GM21381 (cell line): Measurements from ENCODE around the gene KRT26.
A peak's percentile ranks its signal among the peaks of the same experiment; 100 is the strongest.
"Not testable (repeated sequence)": the region's sequence is repeated elsewhere in the genome, so short reads cannot be mapped to it uniquely, and the experiment has no call there.

Experiments used
- ATAC-seq: cut with Tn5 transposase; IDR thresholded peaks from one replicate; pipeline ENCODE4 v1.9.1; 2021; ENCODE audit warnings: mild to moderate bottlenecking, moderate library complexity; ENCODE audit not compliant: unreplicated experiment

Gene KRT26, protein sequence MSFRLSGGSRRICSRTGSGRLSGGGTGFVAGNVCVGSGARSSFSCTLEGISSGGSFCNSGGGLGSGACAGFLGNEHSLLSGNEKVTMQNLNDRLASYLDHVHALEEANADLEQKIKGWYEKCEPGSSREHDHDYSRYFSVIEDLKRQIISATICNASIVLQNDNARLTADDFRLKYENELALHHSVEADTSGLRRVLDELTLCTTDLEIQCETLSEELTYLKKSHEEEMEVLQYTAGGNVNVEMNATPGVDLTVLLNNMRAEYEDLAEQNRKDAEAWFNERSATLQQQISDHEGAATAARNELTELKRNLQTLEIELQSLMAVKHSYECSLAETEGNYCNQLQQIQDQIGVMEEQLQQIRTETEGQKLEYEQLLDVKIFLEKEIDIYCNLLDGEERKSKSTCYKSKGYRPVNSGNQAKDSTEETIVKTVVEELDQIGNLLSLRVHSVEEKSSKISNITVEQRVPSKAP

DNA sequence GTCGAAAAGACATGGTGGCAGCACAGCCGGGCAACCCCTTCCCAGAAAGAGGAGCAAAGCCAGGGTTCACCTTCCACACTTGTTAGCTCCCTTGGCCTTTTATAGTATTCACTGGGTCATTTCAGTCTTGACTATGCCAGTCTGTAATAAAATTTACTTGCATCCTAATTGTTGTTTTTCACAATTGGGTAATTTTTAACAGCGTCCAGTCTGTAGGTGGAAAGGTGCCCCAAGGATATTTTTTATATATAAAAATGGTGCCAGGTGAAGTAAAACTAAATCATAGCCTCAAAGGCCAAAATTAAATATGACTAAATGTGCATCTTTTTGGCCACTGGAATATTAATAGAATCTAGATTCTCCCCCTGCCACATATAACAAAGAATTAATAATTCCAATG lies at the start of gene KRT26:
TSS of gene KRT26 (minus strand) at position 101 of the 400 bp plus-strand sequence. CDS start at position 13, 88 bp downstream.
- ATAC-seq: no peak

DNA sequence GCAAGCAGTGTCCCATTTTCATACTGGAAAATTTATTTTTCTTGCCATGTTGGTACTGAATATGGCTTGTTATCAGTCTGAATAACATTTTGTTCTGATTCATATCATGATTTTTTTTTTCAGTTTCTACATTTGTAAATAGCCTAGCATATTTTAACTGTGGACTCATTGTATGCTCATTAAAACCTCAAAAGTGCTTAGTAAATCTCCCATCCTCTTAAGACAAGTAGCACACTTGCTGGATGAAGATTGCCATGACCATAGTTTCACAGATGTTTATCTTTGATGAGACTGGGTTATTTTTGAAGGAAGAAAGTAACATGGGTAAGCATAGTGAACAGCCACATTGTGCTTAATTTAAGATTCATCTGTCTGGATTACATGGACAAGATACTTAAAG lies 49.5 kb upstream of the KRT26 start:
- ATAC-seq: no peak

DNA sequence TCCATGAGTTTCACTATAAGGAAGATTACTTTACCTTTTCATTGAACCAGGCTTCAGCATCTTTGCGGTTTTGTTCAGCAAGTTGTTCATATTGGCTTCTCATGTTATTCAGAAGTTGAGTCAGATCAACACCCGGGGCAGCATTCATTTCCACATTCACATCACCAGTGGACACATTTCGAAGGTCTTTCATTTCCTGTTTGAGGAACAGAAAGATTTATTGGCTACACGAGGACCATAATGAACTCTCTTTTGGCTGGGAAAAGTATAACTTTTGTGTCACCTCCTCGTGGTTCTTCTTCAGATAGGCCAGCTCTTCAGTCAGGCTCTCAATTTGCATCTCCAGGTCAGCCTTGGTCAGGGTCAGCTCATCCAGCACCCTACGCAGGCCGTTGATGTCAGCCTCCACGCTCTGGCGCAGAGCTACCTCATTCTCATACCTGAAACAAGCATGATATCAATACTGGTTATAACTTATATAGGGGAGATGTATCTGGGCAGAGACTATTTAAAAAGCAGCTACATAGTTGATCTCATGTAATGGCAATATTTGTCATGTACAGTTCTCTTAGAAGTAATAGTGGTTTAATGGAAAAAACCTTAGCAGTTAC lies 48.3 kb upstream of the KRT26 start:
- ATAC-seq: no peak

DNA sequence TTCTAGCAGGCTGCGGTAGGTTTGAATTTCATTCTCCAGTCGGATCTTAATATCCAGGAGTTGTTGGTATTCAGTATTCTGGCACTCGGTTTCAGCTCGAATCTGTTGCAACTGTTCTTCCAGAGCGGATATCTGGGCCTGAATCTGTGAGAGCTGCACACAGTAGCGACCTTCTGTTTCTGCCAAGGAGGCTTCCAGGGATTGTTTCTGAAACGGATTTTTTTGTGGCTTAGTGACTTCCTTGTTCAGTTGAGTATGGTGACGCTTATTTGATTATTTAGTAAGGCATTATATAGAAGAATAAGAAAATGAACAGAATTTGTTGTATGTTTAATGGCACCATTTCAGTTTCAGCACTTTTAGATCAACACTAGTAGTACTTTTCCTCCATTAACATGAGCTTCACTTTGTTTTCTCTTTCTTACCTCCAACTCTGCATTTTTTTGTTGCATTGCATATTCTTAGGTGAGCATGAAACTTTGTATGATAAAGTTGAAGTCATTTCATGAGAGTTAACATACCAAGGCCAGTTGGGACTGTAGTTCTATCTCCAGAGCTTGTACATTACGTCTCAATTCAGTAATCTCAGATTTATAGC lies 47.6 kb upstream of the KRT26 start:
- ATAC-seq: no peak

DNA sequence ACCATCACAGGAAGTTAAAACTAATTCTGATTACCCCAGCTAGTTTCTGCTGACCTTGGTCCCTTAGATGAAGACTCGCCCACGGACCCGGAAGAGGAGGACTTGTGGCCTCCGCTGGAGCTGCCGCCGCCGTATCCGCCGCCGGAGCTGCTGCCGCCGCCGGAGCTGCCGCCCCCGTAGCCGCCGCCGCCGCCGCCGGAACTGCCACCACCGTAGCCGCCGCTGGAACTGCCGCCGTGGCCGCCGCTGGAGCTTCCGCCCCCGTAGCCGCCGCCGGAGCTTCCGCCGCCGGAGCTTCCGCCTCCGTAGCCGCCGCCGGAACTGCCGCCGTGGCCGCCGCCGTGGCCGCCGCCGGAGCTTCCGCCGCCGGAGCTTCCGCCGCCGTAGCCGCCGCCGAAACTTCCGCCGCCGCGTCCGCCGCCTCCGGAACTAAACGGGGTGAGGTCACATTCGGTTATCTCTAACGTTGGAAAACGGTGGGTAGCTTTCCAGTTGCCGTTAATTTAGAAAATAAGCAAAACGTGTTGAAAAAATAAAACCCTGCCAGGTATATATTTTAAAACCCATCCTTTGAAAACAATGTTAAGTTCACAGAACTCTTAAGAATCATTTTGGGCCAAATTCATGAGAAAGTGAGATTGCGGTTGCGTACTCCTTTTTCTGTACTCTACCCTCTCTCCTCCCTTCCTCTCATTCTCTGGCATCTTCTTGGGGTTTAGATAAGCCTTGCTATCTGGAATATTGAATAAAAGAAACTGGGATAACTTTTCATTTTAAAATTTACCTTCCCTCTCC lies 46.9 kb upstream of the KRT26 start:
- peak; percentile 76 for ATAC-seq

DNA sequence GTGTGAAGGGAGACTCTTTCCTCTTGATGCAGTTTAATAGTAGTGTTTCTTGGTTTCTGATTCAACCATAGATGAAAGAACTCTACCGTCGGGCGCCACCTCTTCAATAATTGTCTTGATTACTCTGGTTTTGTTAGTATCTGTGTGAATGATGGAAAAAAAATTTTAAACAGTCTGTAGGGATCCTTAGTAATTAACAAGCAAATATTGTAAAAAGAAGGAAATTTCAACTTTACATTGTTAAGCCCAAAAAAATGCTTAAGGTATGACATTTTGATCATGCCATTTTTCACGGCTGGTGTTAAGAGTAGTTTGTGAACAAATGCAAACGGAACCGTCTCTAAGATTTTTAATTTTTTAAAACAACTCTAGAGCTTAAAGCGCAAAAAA lies 46.3 kb upstream of the KRT26 start:
- ATAC-seq: no peak

DNA sequence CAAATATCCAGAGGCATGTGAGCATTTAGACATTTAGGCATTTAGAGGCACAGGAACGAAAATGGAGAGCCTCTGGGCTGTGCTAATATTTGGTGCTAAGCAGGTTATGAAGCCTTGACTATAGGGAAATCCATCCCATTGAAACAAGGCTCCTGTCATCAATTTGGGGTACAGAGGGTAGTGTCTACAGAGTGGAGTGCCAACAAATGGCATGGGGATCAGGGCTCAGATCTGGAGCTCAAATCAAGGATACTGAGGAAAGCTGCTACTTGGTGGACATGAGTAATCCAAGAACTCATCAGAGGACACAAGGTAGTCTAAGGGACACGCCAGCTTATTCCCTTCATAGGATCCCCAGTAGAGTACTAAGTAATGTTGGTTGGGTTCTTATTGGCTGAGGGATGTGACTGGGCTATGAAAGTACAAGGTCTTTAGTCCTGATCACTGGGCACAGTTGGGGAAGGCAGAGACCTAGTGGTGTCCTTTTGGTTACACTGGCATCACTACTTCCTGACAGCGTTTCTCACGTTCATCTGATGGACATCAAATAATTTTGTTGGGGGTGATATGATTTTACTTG lies 45.2 kb upstream of the KRT26 start:
- ATAC-seq: no peak

DNA sequence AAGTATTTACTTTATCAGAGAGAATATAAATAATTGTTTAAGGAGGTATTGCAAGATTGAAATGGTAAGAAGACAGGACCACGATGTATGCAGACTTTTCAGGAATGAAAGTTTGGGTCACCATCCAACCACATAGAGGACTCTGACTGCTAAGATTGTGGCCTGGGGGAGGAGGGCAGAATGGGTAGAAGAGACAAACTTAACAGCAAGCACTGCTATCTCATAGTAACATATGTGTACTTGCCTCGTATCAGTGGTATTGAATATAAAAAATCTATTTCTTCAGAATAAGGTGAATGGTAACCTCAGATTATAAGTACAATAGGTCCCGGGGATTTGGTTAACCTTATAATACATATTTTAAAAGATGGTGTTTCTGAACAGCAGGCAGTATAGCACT lies 44.6 kb upstream of the KRT26 start:
- ATAC-seq: no peak

DNA sequence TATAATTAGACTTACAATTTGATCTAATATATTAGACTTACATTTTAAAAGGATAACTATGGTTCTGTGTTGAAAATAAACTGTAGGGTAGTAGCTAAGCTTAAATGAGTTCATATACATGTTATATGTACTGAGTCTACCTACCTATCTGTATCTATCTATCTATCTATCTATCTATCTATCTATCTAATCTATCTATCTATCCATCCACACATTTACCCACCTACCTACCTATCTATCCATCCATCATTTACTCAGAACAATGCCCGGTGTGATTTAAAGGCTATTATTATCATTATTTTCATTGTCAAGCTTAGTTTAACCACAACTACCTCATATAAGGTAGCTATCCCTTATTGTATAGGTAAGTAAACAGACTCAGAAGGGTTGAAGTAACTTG lies 43.4 kb upstream of the KRT26 start:
- no peak for ATAC-seq

DNA sequence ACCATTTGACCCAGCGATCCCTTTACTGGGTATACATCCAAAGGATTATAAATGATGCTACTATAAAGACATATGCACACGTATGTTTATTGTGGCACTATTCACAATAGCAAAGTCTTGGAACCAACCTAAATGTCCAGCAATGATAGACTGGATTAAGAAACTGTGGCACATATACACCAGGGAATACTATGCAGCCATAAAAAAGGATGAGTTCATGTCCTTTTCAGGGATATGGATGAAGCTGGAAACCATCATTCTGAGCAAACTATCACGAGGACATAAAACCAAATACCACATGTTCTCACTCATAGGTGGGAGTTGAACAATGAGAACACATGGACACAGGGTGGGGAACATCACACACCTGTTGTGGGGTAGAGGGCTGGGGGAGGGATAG lies 42.7 kb upstream of the KRT26 start:
- ATAC-seq: not testable (repeated sequence)

DNA sequence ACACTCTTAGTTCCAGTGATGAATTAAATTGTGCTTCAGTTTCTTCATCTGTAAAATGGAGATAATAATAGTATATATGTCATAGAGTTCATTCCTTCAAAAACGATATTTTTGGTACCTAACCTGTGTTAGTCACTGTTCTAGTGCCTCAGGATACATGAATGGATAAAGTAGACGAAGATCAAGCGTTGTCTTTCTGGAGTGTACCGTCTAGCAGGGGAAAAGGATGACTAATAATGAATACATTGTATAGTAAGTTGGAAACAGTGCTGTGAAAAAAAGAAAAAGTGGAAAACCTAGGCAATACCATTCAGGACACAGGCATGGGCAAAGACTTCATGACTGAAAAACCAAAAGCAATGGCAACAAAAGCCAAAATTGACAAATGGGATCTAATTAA lies 41.8 kb upstream of the KRT26 start:
- ATAC-seq: no peak

DNA sequence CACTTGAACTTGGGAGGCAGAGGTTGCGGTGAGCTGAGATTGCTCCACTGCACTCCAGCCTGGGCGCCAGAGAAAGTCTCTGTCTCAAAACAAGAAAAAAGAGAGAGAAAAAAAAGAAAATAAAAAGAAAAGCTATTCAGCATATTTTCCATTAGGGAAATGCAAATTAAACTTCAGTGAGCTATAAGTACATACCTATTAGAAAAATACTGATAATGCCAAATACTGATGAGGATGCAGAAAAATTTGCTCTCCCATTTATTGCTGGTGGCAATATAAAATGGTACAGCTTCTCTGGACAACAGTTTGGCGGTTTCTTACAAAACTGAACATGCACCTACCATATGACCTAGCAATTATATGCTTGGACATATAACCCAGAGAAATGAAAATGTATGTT lies 40.6 kb upstream of the KRT26 start:
- ATAC-seq: no peak

DNA sequence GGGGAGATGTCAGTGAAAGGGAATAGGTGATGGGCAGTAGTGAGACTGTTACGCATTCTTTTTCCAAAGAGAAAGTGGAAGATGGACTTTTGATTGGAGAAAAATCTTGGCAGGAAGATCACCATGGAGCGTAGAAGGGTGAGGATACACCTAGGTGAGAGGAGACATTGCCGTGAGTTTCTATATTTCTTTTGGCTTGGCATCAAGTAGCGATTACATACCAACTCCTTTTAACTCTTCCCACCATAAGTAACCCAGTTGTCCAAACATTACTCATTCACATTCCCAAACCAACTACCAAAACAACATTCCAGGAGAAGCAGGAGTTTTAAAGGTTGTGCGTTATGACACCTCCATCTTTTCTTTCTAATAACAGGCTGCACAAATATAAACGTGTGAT lies 38.5 kb upstream of the KRT26 start:
- ATAC-seq: no peak

DNA sequence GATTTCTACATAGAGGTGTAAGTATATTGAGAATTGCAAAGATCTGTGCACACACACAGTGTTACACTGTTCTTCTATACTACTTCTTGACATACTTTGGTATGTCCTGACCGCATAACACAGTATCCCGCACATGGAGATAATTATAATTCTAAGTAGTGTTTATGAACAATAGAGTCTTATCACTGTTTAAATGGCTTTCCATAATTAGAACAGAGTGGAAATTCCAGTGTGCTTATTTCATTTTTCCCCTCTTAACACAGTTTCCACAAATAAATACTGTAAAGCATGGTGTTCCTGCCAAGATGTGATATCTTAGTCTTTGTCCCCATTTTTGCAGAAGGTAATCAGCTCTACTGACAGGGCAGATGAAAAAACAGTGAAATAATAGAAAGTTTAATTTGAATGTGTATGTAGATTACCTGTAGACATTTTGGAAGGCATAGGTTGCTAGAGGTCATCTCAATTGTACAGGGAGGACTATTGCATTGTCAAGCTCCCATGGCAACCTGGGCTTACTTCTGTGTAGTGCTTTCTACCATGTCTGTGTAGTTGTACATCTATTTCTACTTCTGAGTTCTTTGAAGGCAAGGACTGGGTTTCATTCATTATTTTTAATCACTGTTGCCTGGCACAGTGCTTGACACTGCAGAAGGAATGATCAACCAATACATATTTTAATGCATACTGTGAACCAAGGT lies 37.9 kb upstream of the KRT26 start:
- ATAC-seq: no peak

DNA sequence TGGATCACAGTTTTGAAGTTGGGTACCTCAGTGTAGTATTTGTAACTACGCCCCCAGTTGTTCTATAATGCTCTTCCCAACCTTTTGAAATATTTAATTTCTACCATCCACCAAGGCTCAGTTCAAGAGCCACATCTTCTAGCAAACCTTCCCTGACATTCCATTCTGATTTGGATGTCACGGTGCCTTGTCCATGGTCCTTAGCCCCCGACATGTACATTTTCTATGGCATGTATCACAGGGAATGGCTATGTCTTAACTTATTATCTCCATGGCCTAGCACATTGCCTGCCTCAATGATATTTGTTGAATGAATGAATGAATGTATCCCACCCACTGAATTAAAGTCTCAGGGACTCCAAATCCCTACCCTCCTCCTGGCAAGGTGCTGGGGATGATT lies 34.1 kb upstream of the KRT26 start:
- no peak for ATAC-seq

DNA sequence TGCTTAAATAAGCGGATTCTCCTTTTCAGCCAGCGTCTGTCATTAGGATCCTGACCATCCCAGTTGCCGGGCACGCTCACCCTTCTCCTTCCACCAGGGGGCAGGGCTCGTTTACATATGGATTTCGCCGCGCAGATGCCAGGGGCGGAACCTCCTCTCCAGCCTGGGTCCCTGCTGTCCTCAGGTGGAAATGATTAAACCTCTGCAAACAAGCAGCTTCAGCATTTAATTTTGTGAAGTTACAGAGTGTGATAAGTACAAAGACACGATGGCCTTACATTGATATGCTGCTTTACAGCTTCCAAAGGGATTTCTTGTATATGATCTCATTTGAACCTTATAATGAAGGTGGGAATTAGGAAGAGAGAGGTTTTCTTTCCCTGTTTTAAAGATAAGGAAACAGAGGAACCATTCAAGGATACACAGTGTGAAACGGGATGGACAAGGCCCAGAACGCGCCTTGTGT lies 31.6 kb upstream of the KRT26 start:
- ATAC-seq: no peak

DNA sequence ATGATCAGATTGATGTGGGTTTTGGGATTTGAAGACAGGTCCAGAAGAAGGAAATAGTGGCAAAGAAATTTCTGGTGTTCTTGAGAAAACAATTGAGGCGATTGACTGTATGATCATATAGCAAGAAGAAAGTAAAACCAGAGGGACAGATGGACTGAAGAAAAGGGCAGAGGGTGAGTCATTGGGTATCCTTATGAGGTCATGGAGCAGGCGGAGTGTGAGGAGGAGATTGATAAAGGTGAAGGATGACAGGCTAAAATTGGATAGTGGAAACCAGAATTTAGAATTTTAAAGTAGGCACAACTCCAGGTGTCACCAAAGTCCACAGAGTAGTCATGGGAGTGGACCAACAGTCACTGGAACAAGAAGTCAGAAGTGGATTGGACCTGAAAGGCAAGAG lies 29.2 kb upstream of the KRT26 start:
- no peak for ATAC-seq

DNA sequence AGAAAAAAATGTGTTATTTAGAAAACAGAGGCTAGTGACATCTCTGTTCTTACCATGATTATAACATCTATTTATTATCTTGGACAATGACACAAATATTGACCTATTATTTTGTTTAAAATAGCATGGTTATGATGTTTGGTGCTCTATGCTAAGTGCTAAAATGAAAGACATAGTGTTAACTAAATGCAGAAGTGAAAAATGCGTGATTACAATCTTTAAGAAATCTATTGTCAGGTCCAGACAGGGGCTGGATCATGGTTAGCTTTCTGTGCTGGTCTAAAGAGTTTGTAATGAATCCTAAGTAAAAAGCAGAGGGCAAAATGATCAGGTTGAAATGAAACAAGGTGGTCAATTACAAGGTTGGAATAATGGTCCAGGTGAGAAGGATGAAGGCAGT lies 28.4 kb upstream of the KRT26 start:
- ATAC-seq: no peak

DNA sequence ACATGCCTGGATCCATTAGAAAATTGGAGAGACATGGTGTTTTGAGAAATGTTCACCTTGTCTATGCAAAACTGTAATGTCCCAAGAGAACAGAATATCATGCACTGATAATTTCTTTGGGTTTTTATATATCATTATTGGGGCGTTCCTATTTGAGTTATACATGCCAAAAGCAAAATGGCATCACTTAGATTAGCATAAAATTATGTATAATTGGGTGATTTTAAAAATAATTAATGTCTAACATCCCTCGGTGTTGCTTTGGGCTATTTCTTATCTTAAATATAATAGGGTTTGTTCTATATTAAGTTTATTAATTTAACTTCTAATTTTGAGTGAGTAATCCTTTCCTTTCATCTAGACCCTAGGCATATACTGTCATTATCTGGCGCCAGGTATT lies 27.9 kb upstream of the KRT26 start, which contains the start of gene KRT28:
TSS of gene KRT28 (minus strand) at position 101 of the 400 bp plus-strand sequence. CDS start at position 35, 66 bp downstream.
- ATAC-seq: no peak

DNA sequence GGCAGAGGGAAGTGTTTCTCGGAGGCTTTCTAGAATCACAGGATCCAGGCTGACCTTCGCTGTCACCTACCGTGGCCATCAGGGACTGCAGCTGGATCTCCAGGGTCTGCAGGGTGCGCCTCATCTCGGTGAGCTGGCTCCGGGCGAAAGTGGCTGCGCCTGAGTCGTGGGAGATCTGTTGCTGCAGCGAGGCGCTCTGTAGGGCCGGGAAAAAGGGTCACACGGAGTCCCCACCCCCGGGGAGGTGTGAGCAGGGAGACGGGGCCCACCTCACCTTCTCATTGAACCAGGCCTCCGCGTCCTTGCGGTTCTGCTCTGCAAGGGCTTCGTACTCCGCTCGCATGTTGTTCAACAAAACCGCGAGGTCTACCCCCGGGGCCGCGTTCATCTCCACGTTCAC lies 24.8 kb upstream of the KRT26 start:
- no peak for ATAC-seq
